Mesendoderm (in vitro differentiated cells): ENCODE measurements around the gene AFDN.

Source experiments
- DNase-seq: peaks from one replicate; pipeline ENCODE4 v3.0.0; 2013
- H2AK5ac ChIP-seq: 2 replicates; pipeline ENCODE4 v1.6.1; 2013; ENCODE audit warnings: low read length, inconsistent platforms
- H2BK120ac ChIP-seq: 2 replicates; pipeline ENCODE4 v1.6.1; 2013; ENCODE audit warnings: low read depth, mild to moderate bottlenecking, low read length, moderate library complexity, mixed read lengths
- H2BK15ac ChIP-seq: replicated peaks from 2 replicates; pipeline ENCODE4 v1.6.1; 2013; ENCODE audit warnings: low read depth, mild to moderate bottlenecking, moderate library complexity
- H2BK5ac ChIP-seq: 2 replicates; pipeline ENCODE4 v1.6.1; 2013; ENCODE audit warnings: low read length, inconsistent platforms
- H3K18ac ChIP-seq: 2 replicates; pipeline ENCODE4 v1.6.1; 2013; ENCODE audit warnings: mild to moderate bottlenecking, low read length, mixed read lengths
- H3K23ac ChIP-seq: one replicate; pipeline ENCODE4 v1.6.1; 2013; ENCODE audit warnings: low read length
- H3K27ac ChIP-seq: 2 replicates; pipeline ENCODE4 v1.5.1; 2013; ENCODE audit warnings: low read depth, mild to moderate bottlenecking, inconsistent platforms, low read length, moderate library complexity
- H3K27me3 ChIP-seq: 2 replicates; pipeline ENCODE4 v1.6.1; 2013; ENCODE audit warnings: low read length, control low read depth, mild to moderate bottlenecking, inconsistent platforms; ENCODE audit not compliant: insufficient read depth, poor library complexity
- H3K36me3 ChIP-seq: 2 replicates; pipeline ENCODE4 v1.6.1; 2013; ENCODE audit warnings: low read length, inconsistent platforms; ENCODE audit not compliant: control insufficient read depth, insufficient read depth
- H3K4ac ChIP-seq: one replicate; pipeline ENCODE4 v1.6.1; 2013; ENCODE audit warnings: low read depth, mild to moderate bottlenecking, low read length, moderate library complexity
- H3K4me1 ChIP-seq: 2 replicates; pipeline ENCODE4 v1.6.1; 2013; ENCODE audit warnings: low read depth, low read length, inconsistent platforms; ENCODE audit not compliant: control insufficient read depth
- H3K4me2 ChIP-seq: 2 replicates; pipeline ENCODE4 v1.6.1; 2013; ENCODE audit warnings: low read length
- H3K4me3 ChIP-seq: 2 replicates; pipeline ENCODE4 v1.5.1; 2013; ENCODE audit warnings: mild to moderate bottlenecking, low read length
- H3K56ac ChIP-seq: one replicate; pipeline ENCODE4 v1.6.1; 2013; ENCODE audit warnings: low read length
- H3K79me1 ChIP-seq: 2 replicates; pipeline ENCODE4 v1.6.1; 2013; ENCODE audit warnings: low read length, inconsistent platforms
- H3K79me2 ChIP-seq: 2 replicates; pipeline ENCODE4 v1.6.1; 2013; ENCODE audit warnings: mild to moderate bottlenecking, low read length; ENCODE audit not compliant: control insufficient read depth, insufficient read depth
- H3K9ac ChIP-seq: 2 replicates; pipeline ENCODE4 v1.6.1; 2013; ENCODE audit warnings: low read length, inconsistent platforms
- H4K5ac ChIP-seq: one replicate; pipeline ENCODE4 v1.6.1; 2013; ENCODE audit warnings: low read length
- H4K8ac ChIP-seq: one replicate; pipeline ENCODE4 v1.6.1; 2013; ENCODE audit warnings: low read depth, mild to moderate bottlenecking, control low read depth, low read length, moderate library complexity
- WGBS: extraction: QIAGEN DNeasy Blood & Tissue Kit; methylation state at CpG from one replicate; pipeline ENCODE4 v1.1.7; 2013; ENCODE audit warnings: low lambda C conversion rate, missing lambda C conversion rate; ENCODE audit not compliant: insufficient coverage; ENCODE audit errors: extremely low coverage; 5-methylcytosine and 5-hydroxymethylcytosine counted together

AFDN gene

DNA sequence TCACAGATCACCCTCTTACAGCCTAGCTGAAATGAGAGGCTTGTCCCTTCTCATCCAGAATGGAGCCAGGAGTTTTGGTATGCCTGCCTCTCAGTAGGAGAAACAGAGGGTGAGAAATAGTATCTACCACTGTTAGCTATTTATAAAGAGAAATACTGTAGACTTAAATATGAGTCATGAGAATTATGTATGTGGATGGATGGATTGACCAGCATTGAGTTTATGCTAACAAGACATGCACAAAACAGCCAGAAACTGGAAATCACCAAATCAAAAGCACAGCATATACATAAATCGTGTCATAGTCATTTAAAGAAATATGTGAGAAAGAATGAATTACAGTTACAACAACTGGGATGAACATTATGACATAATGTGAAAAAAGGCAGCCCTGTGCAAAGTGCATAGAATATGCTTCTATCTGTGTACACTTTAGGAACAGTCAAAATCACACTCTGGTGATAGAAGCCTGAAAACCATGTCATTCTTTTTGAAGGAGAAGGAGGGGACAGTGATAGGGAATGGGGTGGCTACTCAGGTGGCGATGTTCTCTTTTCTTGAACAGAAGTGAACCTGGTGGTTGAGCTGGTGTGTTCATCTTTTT lies 90.9 kb downstream of the AFDN start:
- H4K8ac ChIP-seq = no peak overlapping the region
- no peak overlapping the region for H3K4me2 ChIP-seq
- H3K4me3 ChIP-seq = no peak overlapping the region
- no peaks in the 10 kb centered on the region for H3K27me3 ChIP-seq
- H3K4me1 ChIP-seq = no peaks in the 10 kb centered on the region
- no peak overlapping the region for H2AK5ac ChIP-seq
- no peak overlapping the region for H3K23ac ChIP-seq
- no peak overlapping the region for H3K56ac ChIP-seq
- no peak overlapping the region for H2BK15ac ChIP-seq
- DNase-seq = no peak
- H3K4ac ChIP-seq = no peak overlapping the region
- H3K9ac ChIP-seq = no peak overlapping the region
- no peak overlapping the region for H4K5ac ChIP-seq
- no peak overlapping the region for H3K18ac ChIP-seq
- no peak overlapping the region for H2BK5ac ChIP-seq
- H3K79me1 ChIP-seq = peaks cover 1% of the 10 kb centered on the region
- no peak overlapping the region for H2BK120ac ChIP-seq
- H3K79me2 ChIP-seq = no peaks in the 10 kb centered on the region
- no peak overlapping the region for H3K27ac ChIP-seq
- H3K36me3 ChIP-seq = peaks cover 20% of the 10 kb centered on the region
- no CpG with 5 or more reads among the region's 2 CpGs for WGBS

DNA sequence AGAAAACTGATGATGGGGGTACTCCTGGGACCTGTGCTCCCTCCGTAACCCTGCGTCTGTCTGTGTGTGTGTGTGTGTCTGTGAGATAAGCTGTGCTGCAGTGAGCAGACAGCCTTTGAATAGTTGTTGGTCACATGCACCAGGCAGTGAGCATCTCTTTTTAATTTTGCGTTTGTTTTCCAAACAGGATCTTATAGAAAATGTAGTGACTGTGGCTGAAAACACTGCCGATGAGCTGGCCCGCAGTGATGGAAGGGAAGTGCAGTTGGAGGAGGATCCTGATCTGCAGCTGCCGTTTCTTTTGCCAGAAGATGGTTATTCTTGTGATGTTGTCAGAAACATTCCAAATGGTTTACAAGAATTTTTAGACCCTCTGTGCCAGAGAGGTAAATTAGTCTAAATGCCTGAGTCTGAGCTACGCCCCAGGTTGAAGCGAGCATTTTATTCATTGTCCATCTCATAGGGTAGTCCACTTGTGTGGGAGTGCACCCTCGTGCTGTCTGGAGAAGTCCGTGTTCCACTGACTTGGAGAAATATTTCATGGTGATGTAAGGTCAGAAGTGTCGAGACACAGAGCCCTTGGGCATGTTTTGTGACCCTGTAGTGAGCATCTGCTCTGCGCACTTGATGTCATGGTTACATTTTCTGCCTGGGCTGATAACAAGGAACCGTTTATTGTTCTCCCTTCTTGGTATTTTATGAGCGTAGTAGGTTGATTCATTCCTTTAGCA lies 92.0 kb downstream of the AFDN start:
- Histone ChIP-seq H4K8ac (no peak overlapping the region), H3K27me3 (no peaks in the 10 kb centered on the region), H3K27ac (no peak overlapping the region), H3K18ac (no peak overlapping the region), H3K23ac (no peak overlapping the region), H3K79me1 (peaks cover 1% of the 10 kb centered on the region), H3K9ac (no peak overlapping the region), H2BK5ac (no peak overlapping the region), H3K56ac (no peak overlapping the region), H2BK15ac (no peak overlapping the region), H3K4ac (no peak overlapping the region), H3K4me3 (no peak overlapping the region), H3K36me3 (peaks cover 20% of the 10 kb centered on the region), H3K79me2 (no peaks in the 10 kb centered on the region), H2AK5ac (no peak overlapping the region), H2BK120ac (no peak overlapping the region), H4K5ac (no peak overlapping the region), H3K4me2 (no peak overlapping the region), H3K4me1 (no peaks in the 10 kb centered on the region)
- no peak for DNase-seq
- WGBS = no CpG with 5 or more reads among the region's 14 CpGs

- Histone ChIP-seq H3K79me2 (no peaks in the 10 kb centered on the region), H3K18ac (no peak overlapping the region), H3K36me3 (peaks cover 20% of the 10 kb centered on the region), H3K27me3 (no peaks in the 10 kb centered on the region), H3K79me1 (peaks cover 1% of the 10 kb centered on the region), H3K4me1 (no peaks in the 10 kb centered on the region), H4K8ac (no peak overlapping the region), H2BK120ac (no peak overlapping the region), H3K4me3 (no peak overlapping the region), H2BK15ac (no peak overlapping the region), H4K5ac (no peak overlapping the region), H3K4ac (no peak overlapping the region), H3K23ac (no peak overlapping the region), H3K27ac (no peak overlapping the region), H3K56ac (no peak overlapping the region), H2AK5ac (no peak overlapping the region), H2BK5ac (no peak overlapping the region), H3K9ac (no peak overlapping the region), H3K4me2 (no peak overlapping the region)
- no peak for DNase-seq
- WGBS = no CpG with 5 or more reads among the region's 3 CpGs
These were observed 92.6 kb downstream of the AFDN start for GRCh38 chr6:167919349-167919748.

DNA sequence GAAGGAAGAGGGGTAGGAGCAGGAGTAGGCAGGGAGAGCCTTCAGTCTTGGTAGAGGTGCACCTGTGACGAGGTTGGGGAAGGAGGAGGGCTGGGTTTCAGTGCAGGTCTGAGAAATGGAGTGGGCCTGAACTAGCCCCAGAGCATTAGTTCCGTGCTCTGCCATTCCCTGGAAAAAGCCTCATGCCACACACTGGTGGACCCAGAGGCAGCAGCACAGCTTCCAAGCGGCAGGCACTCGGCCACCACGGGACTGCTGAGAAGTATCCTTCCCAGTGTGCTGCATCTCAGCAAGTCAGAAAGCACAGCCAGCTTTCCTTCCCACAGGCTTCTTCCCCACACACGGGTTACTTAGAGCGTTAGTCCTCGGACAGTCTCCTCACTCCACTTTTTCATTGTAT lies 93.5 kb downstream of the AFDN start:
- no CpG with 5 or more reads among the region's 8 CpGs for WGBS
- Histone ChIP-seq H3K27ac (no peak overlapping the region), H3K4me3 (no peak overlapping the region), H3K23ac (no peak overlapping the region), H4K8ac (no peak overlapping the region), H3K79me2 (no peaks in the 10 kb centered on the region), H3K4me1 (no peaks in the 10 kb centered on the region), H4K5ac (no peak overlapping the region), H2BK15ac (no peak overlapping the region), H2BK5ac (no peak overlapping the region), H3K9ac (no peak overlapping the region), H3K56ac (no peak overlapping the region), H3K4me2 (no peak overlapping the region), H2AK5ac (no peak overlapping the region), H3K27me3 (no peaks in the 10 kb centered on the region), H3K36me3 (peaks cover 19% of the 10 kb centered on the region), H3K18ac (no peak overlapping the region), H3K79me1 (no peaks in the 10 kb centered on the region), H3K4ac (no peak overlapping the region), H2BK120ac (no peak overlapping the region)
- DNase-seq = no peak

- Histone ChIP-seq H3K18ac (no peak overlapping the region), H3K27me3 (no peaks in the 10 kb centered on the region), H3K4me1 (no peaks in the 10 kb centered on the region), H4K8ac (no peak overlapping the region), H2AK5ac (no peak overlapping the region), H3K9ac (no peak overlapping the region), H3K79me2 (no peaks in the 10 kb centered on the region), H3K79me1 (no peaks in the 10 kb centered on the region), H3K4me2 (no peak overlapping the region), H3K27ac (no peak overlapping the region), H3K56ac (no peak overlapping the region), H2BK120ac (no peak overlapping the region), H3K4me3 (no peak overlapping the region), H2BK5ac (no peak overlapping the region), H4K5ac (no peak overlapping the region), H3K4ac (no peak overlapping the region), H3K36me3 (peaks cover 21% of the 10 kb centered on the region), H3K23ac (no peak overlapping the region), H2BK15ac (no peak overlapping the region)
- WGBS = no CpG with 5 or more reads among the region's 6 CpGs
- no peak for DNase-seq
These were observed 95.1 kb downstream of the AFDN start for GRCh38 chr6:167921831-167922230.

GRCh38 chr6:167925026-167925425 lies 98.3 kb downstream of the AFDN start:
- H2BK120ac ChIP-seq = no peak overlapping the region
- H4K8ac ChIP-seq = no peak overlapping the region
- DNase-seq = no peak
- H3K4me1 ChIP-seq = no peaks in the 10 kb centered on the region
- peaks cover 14% of the 10 kb centered on the region for H3K36me3 ChIP-seq
- no peak overlapping the region for H2BK15ac ChIP-seq
- WGBS = no CpG with 5 or more reads among the region's 7 CpGs
- no peak overlapping the region for H4K5ac ChIP-seq
- no peak overlapping the region for H3K27ac ChIP-seq
- no peak overlapping the region for H3K23ac ChIP-seq
- no peak overlapping the region for H3K18ac ChIP-seq
- no peak overlapping the region for H3K56ac ChIP-seq
- H3K4me2 ChIP-seq = no peak overlapping the region
- H3K4me3 ChIP-seq = no peak overlapping the region
- no peak overlapping the region for H3K4ac ChIP-seq
- peaks cover 1% of the 10 kb centered on the region for H3K79me1 ChIP-seq
- no peak overlapping the region for H2AK5ac ChIP-seq
- H3K9ac ChIP-seq = no peak overlapping the region
- no peak overlapping the region for H2BK5ac ChIP-seq
- no peaks in the 10 kb centered on the region for H3K27me3 ChIP-seq
- H3K79me2 ChIP-seq = no peaks in the 10 kb centered on the region
